22Rv1 (cell line): ENCODE data around the gene ESRRG.

Experiments used
- H3K27ac ChIP-seq: fragments of 450-650 bp; 2 replicates; pipeline ENCODE4 v1.5.1; 2017
- CTCF ChIP-seq: fragments of 450-650 bp; IDR thresholded peaks from 2 replicates; pipeline ENCODE4 v1.5.1; 2017; ENCODE audit warnings: mild to moderate bottlenecking
- ZFX ChIP-seq: fragments of 450-650 bp; IDR thresholded peaks from 2 replicates; pipeline ENCODE4 v1.6.1; 2017; ENCODE audit warnings: antibody characterized with exemption, borderline replicate concordance

The ESRRG gene

GRCh38 chr1:216723274-216723780, at the start of gene ESRRG:
ESRRG (minus strand) TSS chr1:216723429; CDS start chr1:216723299, 130 bp downstream.
- H3K27ac ChIP-seq: no peak within 1 kb of the TSS
- TF ChIP-seq ZFX (no peak), CTCF (no peak)

- no peak overlapping the region for H3K27ac ChIP-seq
- TF ChIP-seq ZFX (no peak), CTCF (no peak)
Observed at GRCh38 chr1:216771922-216772321, 48.7 kb upstream of the ESRRG start.

GRCh38 chr1:216766633-216767327, 43.6 kb upstream of the ESRRG start:
- no peak overlapping the region for H3K27ac ChIP-seq
- no peak for TF ChIP-seq ZFX
- TF ChIP-seq CTCF: no peak

- TF ChIP-seq ZFX (no peak), CTCF (no peak)
- H3K27ac ChIP-seq: no peak overlapping the region
Observed at GRCh38 chr1:216765346-216766300, 42.4 kb upstream of the ESRRG start.

GRCh38 chr1:216758161-216758560, 34.9 kb upstream of the ESRRG start:
- TF ChIP-seq CTCF: no peak
- no peak for TF ChIP-seq ZFX
- no peak overlapping the region for H3K27ac ChIP-seq

- TF ChIP-seq ZFX (no peak), CTCF (no peak)
- H3K27ac ChIP-seq: no peak overlapping the region
Observed at GRCh38 chr1:216757110-216757509, 33.9 kb upstream of the ESRRG start.
